ENCODE results near the gene S100A7A.
"Not testable (repeated sequence)": the region's sequence is repeated elsewhere in the genome, so short reads cannot be mapped to it uniquely, and the experiment has no call there.

The S100A7A gene

GRCh38 chr1:153428073-153428638 lies 11.8 kb downstream of the S100A7A start:
- no peak for DNase-seq

- no peak for DNase-seq
Observed at GRCh38 chr1:153428791-153429190, 12.5 kb downstream of the S100A7A start.

GRCh38 chr1:153429266-153430165 lies 13.2 kb downstream of the S100A7A start:
- no peak for DNase-seq

GRCh38 chr1:153430166-153430553 lies 13.8 kb downstream of the S100A7A start:
- no peak for DNase-seq

GRCh38 chr1:153430561-153430960 lies 14.2 kb downstream of the S100A7A start:
- no peak for DNase-seq

- DNase-seq, result no peak
Observed at GRCh38 chr1:153431002-153431401, 14.7 kb downstream of the S100A7A start.

GRCh38 chr1:153431427-153431826 lies 15.1 kb downstream of the S100A7A start:
- DNase-seq, result no peak

- DNase-seq, result no peak
Observed at GRCh38 chr1:153431928-153432327, 15.6 kb downstream of the S100A7A start.

GRCh38 chr1:153432874-153433681 lies 16.8 kb downstream of the S100A7A start:
- no peak for DNase-seq

GRCh38 chr1:153434746-153435455 lies 18.6 kb downstream of the S100A7A start:
- DNase-seq, result no peak

GRCh38 chr1:153437236-153437635 lies 20.9 kb downstream of the S100A7A start:
- DNase-seq, result no peak

- DNase-seq, result no peak
Observed at GRCh38 chr1:153438599-153438998, 22.3 kb downstream of the S100A7A start.

GRCh38 chr1:153439273-153439672 lies 23.0 kb downstream of the S100A7A start:
- DNase-seq, result no peak

- DNase-seq, result no peak
Observed at GRCh38 chr1:153441238-153441755, 25.0 kb downstream of the S100A7A start.

- no peak for DNase-seq
Observed at GRCh38 chr1:153443486-153443885, 27.2 kb downstream of the S100A7A start.

GRCh38 chr1:153444078-153444477 lies 27.8 kb downstream of the S100A7A start:
- no peak for DNase-seq

- DNase-seq, result no peak
Observed at GRCh38 chr1:153447498-153448170, 31.3 kb downstream of the S100A7A start.

GRCh38 chr1:153448851-153449250 lies 32.5 kb downstream of the S100A7A start:
- not testable (repeated sequence) for DNase-seq

- DNase-seq, result no peak
Observed at GRCh38 chr1:153456396-153456795, 40.1 kb downstream of the S100A7A start.

- no peak for DNase-seq
Observed at GRCh38 chr1:153459655-153460054, 43.3 kb downstream of the S100A7A start.

- DNase-seq, result no peak
Observed at GRCh38 chr1:153460551-153460950, 44.2 kb downstream of the S100A7A start, which contains the start of gene S100A7. TSS of gene S100A7 (minus strand) at chr1:153460651. CDS start at chr1:153459013, 1,638 bp downstream.

- DNase-seq, result not testable (repeated sequence)
Observed at GRCh38 chr1:153462741-153463140, 46.4 kb downstream of the S100A7A start.

Data from activated CD4-positive, alpha-beta T cell treated with anti-CD3 and anti-CD28 coated beads for 1 hour (primary cell).